Measurements from ENCODE around the gene KDM4B.
"Not testable (repeated sequence)": the region's sequence is repeated elsewhere in the genome, so short reads cannot be mapped to it uniquely, and the experiment has no call there.

The KDM4B gene

DNA sequence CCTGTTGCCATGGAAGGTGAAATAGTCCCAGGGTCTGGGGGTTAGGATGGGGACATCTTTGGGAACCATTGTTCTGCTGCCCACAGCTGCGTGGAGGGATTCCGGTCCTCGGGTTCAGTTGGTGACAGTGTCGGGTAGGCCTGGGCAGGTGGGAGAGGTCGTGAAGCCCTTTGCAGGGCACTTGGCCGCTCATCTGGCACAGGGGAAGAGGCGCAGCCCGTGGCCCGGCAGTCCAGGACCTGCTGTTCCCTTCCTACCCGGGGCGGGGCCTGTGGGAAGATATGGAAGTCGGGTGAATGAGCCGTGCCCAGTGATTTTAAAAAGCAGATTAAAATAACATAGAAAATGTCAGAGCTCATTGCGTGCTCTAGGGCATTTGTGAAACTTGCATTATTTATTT lies 44.8 kb downstream of the KDM4B start:
- DNase-seq (ENCODE audit: low read depth), result no peak

DNA sequence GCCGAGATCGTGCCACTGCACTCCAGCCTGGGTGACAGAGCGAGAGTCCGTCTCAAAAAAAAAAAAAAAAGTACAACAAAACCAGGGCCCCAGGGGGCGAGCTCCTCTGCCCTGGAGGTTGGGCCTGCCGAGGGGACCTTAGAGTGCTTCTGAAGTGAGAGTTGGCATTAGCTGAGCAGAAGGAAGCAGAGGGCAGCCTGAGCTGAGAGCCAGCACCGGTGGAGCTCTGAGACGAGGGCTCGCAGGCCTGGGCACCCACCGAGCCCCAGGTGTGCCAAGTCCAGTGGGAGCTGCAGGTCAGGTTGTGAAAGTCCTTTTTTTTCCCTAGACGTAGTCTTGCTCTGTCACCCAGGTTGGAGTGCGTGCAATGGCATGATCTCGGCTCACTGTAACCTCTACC lies 46.0 kb downstream of the KDM4B start:
- DNase-seq (ENCODE audit: low read depth), result no peak

DNA sequence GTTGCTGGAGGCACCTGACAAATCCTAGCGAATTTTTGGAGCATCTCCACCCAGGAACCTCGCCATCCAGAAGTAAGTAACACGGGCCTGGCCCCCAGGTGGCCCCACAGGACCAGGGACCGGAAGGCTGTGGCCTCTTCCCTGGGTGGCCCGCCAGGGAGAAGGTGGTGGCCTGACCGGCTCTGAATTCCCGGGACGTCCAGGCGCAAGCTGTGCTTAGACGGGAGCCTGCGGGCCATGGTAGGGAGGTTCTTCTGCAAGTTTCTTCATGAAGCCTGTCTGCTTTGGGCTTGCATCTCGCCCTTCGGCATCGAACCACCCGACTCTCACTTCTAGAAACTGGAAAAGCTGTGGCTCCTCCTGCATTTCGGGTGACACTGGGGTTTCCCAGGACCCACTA lies 47.4 kb downstream of the KDM4B start:
- DNase-seq (ENCODE audit: low read depth), result no peak

DNA sequence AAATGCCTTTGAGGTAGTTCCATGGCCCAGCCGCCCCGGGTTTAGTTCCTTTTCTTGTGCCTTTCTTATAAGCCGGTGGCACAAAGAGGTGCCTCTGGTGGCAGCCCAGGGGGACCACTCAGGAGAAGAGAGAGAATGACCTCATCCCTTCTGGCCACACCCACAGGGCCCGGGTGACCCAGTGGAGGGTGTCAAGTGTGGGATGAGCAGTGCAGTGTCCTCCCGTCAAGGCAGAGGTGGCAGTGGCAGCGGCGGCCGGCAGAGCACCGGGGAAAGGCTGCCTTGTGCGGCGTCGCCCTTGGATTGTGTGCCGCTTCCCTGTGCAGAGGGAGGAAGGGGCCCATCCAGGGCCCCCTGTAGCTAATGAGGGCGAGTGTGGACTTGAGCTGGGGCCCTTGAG lies 47.9 kb downstream of the KDM4B start:
- DNase-seq (ENCODE audit: low read depth), result no peak

DNA sequence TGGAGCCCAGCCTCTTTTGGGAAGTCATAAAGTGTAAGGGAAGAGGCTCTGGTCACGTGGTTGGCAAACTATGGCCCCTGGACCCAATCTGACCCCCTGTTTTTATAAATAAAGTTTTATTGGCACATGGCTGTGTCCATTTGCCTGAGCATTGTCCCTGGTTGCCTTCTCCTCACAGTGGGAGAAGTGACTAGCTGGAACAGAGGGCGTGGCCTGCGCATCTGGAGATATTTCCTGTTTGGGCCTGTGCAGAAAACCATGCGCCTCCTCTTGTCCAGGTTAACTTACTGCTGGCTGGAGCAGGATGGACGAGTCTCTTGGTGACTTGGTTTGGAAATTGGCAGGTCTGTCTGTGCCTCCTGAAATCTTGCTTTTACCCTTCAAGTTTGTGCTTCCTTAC lies 48.3 kb downstream of the KDM4B start:
- DNase-seq (ENCODE audit: low read depth), result no peak

DNA sequence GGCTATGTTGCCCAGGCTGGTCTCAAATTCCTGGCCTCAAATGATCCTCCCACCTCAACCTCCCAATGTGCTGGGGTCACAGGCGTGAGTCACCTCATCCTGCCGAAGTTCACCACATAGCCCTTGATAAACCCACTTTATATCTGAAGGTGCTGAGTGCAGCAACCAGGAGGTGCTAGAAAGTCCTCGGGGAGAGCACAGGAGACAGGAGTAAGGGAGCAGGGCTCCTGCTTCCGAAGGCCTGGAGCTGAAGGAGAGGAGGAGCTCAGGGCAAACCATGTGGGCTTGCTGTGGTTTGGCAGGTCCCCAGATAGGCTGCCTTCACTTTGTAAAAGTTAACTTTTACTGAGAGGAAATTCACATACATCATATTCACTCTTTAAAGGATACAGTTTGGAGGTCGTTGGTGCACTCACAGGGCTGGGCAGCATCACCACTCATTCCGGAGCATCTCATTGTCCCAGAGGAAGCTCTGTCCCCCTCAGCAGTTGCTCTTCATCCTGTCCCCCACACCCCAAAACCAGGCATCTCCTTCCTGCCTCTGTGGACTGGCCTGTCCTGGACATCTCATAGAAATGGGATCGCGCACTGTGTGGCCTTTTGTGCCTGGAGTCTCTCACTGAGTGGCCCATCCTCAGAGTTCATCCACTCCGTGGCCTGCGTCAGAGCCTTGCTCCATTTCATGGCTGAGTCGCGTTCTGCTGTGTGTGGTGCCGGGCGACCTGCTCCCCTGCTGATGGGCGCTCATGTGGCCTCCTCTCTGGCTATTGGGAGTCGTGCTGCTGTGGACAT lies 49.5 kb downstream of the KDM4B start:
- DNase-seq (ENCODE audit: low read depth), result no peak

DNA sequence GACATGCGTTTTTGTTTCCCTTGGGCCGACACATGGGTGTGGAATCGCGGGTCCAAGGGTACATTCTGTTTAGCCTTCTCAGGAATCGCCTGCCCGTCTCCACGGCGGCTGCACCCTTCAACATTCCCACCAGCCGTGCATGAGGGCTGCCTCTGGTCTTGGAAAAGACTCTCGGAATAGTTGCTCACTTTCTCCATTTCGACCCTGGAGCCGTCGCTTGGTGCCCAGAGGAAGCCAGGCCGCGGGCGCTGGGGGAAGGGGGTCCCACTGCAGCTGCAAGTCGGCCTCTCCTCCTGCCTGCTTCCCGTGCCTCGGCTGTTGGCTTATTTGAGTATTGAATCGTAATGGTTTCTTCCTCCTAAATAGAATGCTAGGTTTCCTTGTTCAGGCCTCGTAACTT lies 51.5 kb downstream of the KDM4B start:
- no peak for DNase-seq (ENCODE audit: low read depth)

DNA sequence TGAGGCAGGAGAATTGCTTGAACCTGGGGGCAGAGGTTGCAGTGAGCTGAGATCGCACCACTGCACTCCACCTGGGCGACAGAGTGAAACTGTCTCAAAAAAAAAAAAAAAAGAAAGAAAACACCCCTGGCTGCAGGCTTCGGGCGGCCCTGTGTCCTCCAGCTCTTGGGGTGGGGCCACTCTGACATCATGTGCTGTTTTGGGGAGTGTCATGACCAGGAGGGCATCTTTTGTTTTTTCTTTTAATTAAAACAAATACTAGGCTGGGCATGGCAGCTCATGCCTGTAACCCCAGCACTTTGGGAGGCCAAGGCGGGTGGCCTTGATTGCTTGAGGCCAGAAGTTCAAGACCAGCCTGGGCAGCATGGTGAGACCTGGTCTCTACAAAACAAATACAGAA lies 52.1 kb downstream of the KDM4B start:
- DNase-seq (ENCODE audit: low read depth), result no peak

DNA sequence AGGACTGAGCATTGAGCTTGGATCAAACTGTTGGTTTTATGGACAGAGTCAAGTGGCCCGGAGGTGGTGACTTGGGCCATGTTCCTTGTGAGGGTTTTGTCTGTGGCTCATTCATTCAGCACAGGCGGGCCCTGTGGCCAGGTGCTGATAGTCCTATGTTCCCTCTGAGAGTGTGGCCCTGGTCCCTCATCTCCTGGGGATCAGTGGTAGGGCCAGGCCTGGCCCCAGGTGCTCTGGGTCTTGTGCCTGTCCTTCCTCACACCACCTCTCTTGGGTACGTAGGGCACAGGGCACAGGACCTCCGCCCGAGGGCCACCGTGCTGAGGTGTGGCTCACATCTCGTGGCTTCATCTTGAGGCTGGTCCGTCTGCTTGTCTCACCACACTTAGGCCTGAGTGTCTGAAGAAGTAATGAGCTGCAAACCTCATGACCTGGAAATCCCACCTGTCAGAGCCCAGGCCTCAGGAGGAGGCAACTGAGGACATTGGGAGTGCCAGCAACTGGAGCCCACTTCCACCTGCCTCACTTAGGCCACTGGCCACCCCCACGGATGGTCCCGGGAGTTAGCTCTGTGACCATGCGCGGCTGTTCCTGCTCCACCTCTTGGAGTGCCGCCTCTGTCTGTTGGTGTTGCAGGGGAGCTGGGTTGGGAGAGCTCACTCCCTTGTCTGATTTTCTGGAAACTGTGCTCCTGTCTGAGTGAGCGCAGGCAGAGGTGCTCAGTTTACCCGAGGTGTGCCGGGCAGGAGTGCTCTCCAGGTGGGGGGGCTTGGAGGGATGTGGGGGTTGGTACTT lies 53.4 kb downstream of the KDM4B start:
- DNase-seq (ENCODE audit: low read depth), result no peak

DNA sequence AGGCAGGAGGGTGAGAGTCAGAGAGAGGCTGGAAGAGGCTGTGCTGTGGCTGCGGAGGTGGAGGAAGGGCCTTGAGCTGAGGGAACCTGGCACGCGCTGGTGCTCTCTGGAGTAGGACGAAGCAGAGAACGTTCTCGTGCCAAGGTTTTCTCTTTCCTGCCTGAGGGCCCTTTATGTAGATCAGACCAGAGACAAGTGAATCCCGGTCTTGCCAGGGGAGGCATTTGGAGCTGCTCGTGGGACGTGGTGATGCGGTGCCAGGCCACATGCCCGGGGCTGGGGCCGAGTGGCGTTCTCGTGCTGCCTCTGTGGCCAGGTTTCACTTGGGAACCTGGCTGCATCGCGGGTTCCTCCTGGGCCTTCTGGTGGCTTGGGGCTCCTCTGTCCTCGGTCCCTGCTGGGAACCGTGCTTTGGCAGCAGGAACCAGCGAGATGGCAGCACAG lies 54.2 kb downstream of the KDM4B start:
- no peak for DNase-seq (ENCODE audit: low read depth)

DNA sequence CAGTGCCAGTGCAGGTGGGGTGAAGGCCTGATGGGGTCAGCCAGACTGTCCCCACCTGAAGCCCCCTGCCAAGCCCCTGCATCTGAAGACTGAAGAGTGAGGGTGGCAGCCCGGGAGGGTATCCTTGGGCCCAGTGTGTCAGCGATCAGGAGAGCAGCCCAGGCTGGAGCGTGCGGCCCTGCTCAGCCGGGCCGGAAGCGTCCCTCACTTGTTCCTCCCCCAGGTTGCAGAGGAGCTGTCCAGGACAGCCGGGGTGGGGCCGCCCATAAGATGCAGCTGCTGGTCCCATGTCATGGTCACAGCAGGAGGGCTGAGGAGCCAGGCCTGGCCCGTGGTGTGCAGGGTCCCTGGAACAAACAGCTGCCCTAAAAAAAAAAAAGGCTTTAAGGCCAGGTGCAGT lies 55.4 kb downstream of the KDM4B start:
- DNase-seq (ENCODE audit: low read depth), result no peak

DNA sequence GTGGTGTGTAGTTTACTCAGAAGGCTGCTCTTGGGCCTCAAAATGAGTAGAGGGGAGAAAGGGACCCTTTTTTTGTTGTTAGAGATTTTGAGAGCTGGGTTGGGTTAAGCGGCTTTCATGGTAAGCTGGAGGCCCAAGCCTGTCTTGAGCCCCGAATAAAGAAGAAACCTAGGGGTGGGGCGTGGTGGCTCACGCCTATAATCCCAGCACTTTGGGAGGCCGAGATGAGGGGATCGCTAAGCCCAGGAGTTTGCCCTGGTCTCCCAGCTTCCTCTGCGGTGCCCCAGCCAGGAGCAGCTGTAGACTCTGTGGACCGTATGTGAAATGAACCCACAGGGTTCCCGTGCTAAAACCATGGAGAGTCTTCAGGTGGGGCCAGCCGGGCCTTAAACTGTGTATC lies 56.1 kb downstream of the KDM4B start:
- DNase-seq (ENCODE audit: low read depth), result no peak

DNA sequence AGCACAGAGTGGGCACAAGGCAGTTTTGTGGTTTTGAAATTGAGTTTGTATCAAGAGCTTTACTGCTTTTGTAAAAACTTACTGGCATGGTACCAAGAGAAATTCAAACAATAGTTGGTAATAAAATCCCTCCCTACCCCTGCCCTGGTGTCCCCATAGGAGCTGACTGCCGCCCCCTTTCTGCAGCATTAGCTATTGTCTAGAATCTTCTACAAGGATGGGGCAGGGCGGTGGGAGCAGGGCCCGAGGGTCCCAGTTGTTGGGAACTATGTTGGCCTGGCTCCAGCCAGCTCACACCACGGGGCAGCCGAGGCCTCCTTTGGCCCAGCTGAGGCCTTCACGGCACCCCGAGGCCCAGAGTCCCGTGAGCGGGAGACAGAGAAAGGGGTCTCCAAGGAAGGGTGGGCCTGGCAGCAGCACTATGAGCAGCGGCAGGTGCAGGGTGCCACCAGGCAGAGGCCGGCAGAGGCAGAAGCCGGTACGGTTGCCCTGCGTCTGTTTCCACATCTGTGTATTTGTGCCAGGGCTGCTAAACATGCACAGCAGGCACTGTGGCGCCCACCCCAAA lies 57.9 kb downstream of the KDM4B start:
- no peak for DNase-seq (ENCODE audit: low read depth)

DNA sequence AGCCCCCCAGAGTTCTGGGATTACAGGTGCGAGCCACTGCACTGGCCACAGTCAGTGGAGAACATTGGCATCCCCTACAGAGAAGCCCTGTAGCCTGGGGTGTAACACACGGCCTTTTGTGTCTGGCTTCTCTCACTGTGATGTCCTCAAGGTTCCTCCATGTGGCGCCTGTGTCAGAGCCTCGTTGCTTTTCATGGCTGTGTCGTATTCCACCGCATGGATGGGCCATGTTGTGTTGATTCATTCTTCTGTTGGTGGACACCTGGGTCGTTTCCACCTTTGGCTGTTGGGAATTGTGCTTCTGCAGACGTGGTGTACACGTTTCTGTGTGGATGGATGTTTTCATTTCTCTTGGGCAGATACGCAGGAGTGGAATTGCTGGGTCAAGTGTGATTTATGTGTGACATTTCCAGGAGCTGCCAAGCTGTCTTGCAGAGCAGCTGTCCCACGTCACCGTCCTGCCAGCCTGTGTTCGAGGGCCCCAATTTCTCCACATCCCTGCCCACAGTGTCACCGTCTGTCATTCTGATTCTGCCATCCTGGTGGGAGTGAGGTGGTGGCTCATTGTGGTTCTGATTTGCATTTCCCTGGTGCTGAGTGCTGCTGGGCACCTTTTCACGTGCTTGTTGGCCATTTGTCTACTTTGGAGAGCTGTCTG lies 59.4 kb downstream of the KDM4B start:
- DNase-seq (ENCODE audit: low read depth), result no peak

DNA sequence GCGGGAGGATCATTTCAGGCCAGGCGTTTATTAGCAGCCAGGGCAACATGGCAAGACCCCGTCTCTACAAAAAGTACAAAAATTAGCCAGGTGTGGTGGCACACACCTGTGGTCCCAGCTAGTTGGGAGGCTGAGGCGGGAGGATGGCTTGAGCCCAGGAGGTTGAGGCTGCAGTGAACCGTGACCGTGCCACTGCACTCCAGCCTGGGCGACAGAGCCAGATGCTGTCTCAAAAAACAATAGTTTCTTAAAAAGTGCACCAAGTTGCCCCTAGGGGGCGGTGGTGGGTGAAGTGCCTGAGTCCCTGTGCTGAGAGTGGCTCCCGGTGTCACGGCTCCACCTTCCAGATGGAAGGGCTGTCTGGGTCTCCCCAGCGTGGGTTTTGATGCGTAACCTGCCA lies 60.7 kb downstream of the KDM4B start:
- not testable (repeated sequence) for DNase-seq (ENCODE audit: low read depth)

DNA sequence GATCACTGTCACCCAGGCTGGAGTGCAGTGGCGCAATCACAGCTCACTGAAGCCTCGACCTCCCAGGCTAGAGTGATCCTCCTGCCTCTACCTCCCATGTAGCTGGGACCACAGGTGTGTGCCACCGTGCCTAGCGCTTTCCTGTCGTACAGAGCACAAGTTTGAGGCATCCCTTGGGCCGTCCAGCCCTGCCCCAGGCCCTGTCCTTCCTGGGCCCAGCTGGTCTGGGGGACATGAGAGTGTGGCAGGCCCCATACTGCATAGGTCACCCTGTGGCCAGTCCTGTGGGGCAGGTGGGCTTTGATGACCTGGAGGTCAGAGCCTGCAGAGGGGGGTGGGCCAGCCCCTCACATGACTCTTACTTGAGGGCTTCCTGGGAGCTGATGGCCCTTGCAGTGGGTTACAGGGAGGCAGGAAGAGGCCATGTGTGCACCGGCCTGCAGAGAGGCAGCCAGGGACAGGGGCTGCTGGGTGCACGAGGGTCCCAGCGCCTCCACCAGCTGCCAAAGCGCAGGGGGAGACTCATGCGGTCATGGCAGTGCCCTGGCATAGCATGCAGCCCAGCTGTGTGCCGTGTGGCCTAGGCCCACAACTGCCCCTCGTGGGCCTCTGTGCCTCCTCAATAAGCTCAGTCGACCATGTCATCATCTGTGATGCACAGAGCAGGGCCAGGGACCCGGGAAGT lies 61.4 kb downstream of the KDM4B start:
- no peak for DNase-seq (ENCODE audit: low read depth)

DNA sequence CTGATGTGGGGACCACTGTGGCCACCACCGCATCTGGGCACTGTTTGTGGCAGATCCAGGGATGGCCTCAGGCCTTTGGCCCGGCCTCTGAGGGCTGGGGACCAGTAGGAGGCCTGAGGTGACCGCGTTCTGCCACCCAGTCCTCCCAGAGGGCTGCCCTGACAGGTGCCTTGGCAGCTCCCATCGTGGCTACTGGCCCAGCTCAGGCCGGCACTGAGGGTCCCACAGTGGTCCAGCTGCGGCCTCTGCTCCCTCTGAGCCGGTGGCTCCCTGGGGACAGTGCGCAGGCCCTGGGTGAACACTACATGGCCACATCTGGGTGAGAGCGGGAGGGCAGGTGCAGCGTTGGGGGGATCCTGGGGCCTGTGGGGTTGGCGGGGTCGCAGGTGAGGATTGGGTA lies 61.9 kb downstream of the KDM4B start:
- no peak for DNase-seq (ENCODE audit: low read depth)

DNA sequence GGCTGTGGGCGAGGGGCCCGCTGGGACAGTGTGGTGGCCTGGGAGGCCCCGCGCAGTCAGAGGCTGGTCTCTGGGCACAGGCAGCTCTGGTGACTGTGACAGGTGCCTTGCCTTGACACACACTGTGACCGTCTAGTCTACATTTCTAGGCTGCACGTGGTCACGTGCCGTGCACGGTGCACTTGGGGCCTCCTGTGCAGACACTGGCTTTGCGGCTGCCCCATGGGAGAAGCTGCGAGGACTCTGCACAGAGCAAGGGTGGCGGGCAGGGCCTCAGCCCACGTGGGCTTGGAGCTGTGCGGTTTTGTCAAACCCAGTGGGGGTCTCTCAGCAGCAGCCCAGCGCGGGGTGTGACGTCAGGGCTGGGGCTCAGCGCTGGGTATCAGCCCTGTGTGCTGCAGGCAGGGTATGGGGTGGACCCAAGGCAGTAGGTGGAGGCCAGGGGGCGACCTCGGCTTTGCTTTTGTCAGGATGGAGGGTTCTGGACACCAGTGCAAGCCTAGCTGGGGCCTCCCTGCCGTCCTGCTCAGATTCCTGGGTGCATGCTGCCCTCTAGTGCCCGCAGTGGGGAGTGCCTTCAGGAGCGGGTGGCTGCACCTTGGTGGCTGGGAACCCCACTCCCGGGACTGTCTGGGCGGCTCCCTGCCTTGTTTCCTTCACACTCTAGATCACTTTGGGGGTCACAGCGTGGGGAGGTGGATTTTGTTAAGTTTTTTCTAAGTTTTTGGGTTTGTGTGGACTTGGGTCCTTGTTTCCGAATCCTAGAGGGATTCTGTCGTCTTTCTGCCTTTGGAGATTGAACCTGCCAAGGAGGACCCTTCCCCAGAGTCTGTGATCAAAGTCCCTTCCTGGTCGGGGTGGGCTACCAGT lies 62.6 kb downstream of the KDM4B start:
- no peak for DNase-seq (ENCODE audit: low read depth)

DNA sequence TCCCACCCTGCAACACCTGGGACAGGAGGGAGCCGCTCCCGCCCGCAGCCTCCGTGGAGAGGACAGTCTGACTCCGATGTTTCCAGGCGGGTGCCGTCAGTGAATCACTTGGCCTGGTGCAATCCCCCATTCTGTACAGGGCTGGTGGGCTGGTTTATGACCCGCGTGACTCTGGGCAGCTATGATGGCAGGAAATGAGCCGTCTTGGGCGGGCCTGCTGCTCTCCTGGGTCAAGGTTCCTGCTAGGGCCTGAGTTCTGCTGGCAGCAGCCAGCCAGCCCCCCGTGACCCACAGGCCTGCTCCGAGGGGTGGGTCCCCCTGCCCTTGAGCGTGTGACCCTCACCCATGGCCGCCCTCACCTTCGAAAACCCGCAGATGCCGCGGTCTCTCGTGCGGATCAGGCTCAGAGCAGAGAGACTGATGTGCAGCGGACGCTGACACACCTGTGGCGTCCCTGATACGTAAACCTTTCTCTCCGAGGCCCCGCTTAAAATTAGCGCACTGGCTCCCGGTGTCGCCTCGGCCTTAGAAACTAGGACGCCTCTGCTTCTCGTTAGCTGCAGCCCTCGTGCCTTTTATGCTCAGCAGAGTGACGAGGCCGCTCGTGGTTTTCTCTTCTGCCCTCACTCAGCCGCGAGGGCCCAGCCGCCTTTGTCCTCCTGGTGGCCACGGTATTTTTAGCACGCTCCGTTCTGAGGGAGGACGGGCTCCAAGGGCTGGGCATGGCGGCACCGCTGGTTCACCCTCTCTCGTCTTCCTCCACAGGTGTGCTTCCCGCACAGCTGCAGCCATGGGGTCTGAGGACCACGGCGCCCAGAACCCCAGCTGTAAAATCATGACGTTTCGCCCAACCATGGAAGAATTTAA lies 63.4 kb downstream of the KDM4B start:
- DNase-seq (ENCODE audit: low read depth), result no peak

DNA sequence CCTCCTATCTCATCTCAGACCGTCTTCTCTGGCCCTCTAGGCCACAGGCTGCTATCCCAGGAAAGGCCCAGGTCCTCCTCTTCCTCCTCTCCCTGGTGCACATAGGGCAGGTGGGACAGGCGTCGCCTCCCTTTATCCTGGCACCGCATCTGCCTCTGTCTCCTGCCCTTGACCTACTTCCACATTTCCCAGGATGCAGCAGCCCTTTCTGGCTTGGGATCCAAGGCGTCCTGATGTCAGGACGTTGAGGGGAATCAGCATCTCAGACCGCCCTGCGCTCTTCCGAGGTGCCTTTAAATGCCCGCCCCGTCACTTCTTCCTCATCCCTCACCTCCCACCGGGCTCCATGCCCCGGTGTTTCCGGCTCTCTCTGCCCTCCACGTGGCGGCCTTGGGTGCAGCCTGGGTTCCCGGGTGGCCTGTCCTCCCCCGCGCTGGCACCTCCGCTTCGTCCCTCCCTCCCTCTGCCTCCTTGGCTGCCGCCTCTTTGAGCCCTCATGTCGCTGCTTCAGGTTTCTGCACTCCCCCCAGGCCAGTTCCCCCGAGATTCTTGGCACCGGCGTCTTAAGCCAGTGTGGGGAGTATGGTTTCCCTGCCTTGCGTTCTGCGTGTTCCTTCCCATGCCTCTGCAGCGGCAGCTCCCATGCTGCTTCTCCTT lies 66.3 kb downstream of the KDM4B start:
- DNase-seq (ENCODE audit: low read depth), result no peak
